AG08396 (cell line): ENCODE results near the gene SLC22A1.
A peak's percentile ranks its signal among the peaks of the same experiment; 100 is the strongest.
"Not testable (repeated sequence)": the region's sequence is repeated elsewhere in the genome, so short reads cannot be mapped to it uniquely, and the experiment has no call there.

ENCODE experiments used
- DNase-seq: peaks from one replicate; pipeline ENCODE4 v3.0.0; 2012; ENCODE audit warnings: low spot score, mixed read lengths

Gene SLC22A1

GRCh38 chr6:160093946-160094345 lies 27.7 kb upstream of the SLC22A1 start:
- DNase-seq: no peak

GRCh38 chr6:160095146-160095845 lies 26.3 kb upstream of the SLC22A1 start:
- no peak for DNase-seq

- no peak for DNase-seq
Observed at GRCh38 chr6:160101277-160102205, 20.1 kb upstream of the SLC22A1 start.

GRCh38 chr6:160102399-160102798 lies 19.2 kb upstream of the SLC22A1 start:
- DNase-seq: no peak

- DNase-seq: peak; percentile 62
Observed at GRCh38 chr6:160102956-160103824, 18.4 kb upstream of the SLC22A1 start.

GRCh38 chr6:160103825-160104100 lies 17.9 kb upstream of the SLC22A1 start:
- no peak for DNase-seq

GRCh38 chr6:160104821-160105517 lies 16.6 kb upstream of the SLC22A1 start:
- DNase-seq: no peak

GRCh38 chr6:160106010-160106409 lies 15.6 kb upstream of the SLC22A1 start:
- DNase-seq: no peak

GRCh38 chr6:160106701-160107100 lies 14.9 kb upstream of the SLC22A1 start:
- no peak for DNase-seq

GRCh38 chr6:160108077-160108476 lies 13.5 kb upstream of the SLC22A1 start:
- no peak for DNase-seq

- DNase-seq: no peak
Observed at GRCh38 chr6:160110586-160111123, 11.0 kb upstream of the SLC22A1 start.

GRCh38 chr6:160111806-160112205 lies 9.8 kb upstream of the SLC22A1 start:
- no peak for DNase-seq

GRCh38 chr6:160112628-160113299 lies 8.9 kb upstream of the SLC22A1 start:
- DNase-seq: no peak

- not testable (repeated sequence) for DNase-seq
Observed at GRCh38 chr6:160114536-160114935, 7.1 kb upstream of the SLC22A1 start.

- DNase-seq: no peak
Observed at GRCh38 chr6:160115421-160115820, 6.2 kb upstream of the SLC22A1 start.

- DNase-seq: no peak
Observed at GRCh38 chr6:160116411-160116810, 5.2 kb upstream of the SLC22A1 start.

GRCh38 chr6:160117137-160117536 lies 4.5 kb upstream of the SLC22A1 start:
- DNase-seq: no peak

GRCh38 chr6:160118620-160119229 lies 2.9 kb upstream of the SLC22A1 start:
- no peak for DNase-seq

GRCh38 chr6:160120087-160120486 lies 1.5 kb upstream of the SLC22A1 start:
- DNase-seq: no peak

GRCh38 chr6:160121981-160122380 lies 366 bp downstream of the SLC22A1 start:
- no peak for DNase-seq

- DNase-seq: no peak
Observed at GRCh38 chr6:160122744-160123143, 1.1 kb downstream of the SLC22A1 start.
